GM23338 (cell line): ENCODE measurements around the gene SH3GL2.

ENCODE experiments used
- CREB1 ChIP-seq: fragments of 250-450 bp; sonication (Bioruptor Pico); IDR thresholded peaks from 2 replicates; pipeline ENCODE4 v1.5.0; 2020; ENCODE audit warnings: low read depth, mild to moderate bottlenecking, moderate library complexity
- CTCF ChIP-seq, 2 experiments: fragments of 200-600 bp in 1 of 2; sonication (generic) in 1 of 2; conservative IDR thresholded peaks; 2 replicates each; pipeline versions ENCODE4 v1.5.1 to v1.6.1; 2016 to 2017; ENCODE audit warnings: antibody characterized with exemption in 2 of 2, low read depth in 2 of 2, mild to moderate bottlenecking in 2 of 2, moderate library complexity in 1 of 2
- ETS1 ChIP-seq: IDR thresholded peaks from 2 replicates; pipeline ENCODE4 v1.6.1; 2016; ENCODE audit warnings: antibody characterized with exemption
- EZH2 ChIP-seq: fragments of 200-600 bp; sonication (generic); IDR thresholded peaks from one replicate; pipeline ENCODE4 v1.8.0; 2017; ENCODE audit warnings: antibody characterized with exemption, mild to moderate bottlenecking, low read depth; ENCODE audit not compliant: unreplicated experiment
- EZH2phosphoT487 ChIP-seq: fragments of 200-600 bp; sonication (generic); IDR thresholded peaks from one replicate; pipeline ENCODE4 v1.8.1; 2018; ENCODE audit warnings: antibody characterized with exemption; ENCODE audit not compliant: unreplicated experiment
- JUNB ChIP-seq: IDR thresholded peaks from one replicate; pipeline ENCODE4 v1.6.1; 2016; ENCODE audit warnings: antibody characterized with exemption; ENCODE audit not compliant: unreplicated experiment
- NANOG ChIP-seq: IDR thresholded peaks from 2 replicates; pipeline ENCODE4 v1.6.1; 2016; ENCODE audit warnings: antibody characterized with exemption, borderline replicate concordance
- POLR2AphosphoS5 ChIP-seq: IDR thresholded peaks from 2 replicates; pipeline ENCODE4 v1.6.1; 2016; ENCODE audit warnings: antibody characterized with exemption, low read depth
- REST ChIP-seq: IDR thresholded peaks from one replicate; pipeline ENCODE4 v1.6.1; 2018; ENCODE audit warnings: antibody characterized with exemption; ENCODE audit not compliant: unreplicated experiment
- ZNF114 ChIP-seq: fragments of 250-450 bp; sonication (Bioruptor Pico); IDR thresholded peaks from 2 replicates; pipeline ENCODE4 v1.5.0; 2020; ENCODE audit warnings: mild to moderate bottlenecking, moderate library complexity
- ZNF331 ChIP-seq: fragments of 250-450 bp; sonication (Bioruptor Pico); IDR thresholded peaks from 2 replicates; pipeline ENCODE4 v1.5.0; 2020; ENCODE audit warnings: low read depth, mild to moderate bottlenecking, moderate library complexity
- TF ChIP-seq, protein P1 (sequence below): fragments of 250-450 bp; sonication (Bioruptor Pico); IDR thresholded peaks from 2 replicates; pipeline ENCODE4 v1.5.0; 2020; ENCODE audit warnings: mild to moderate bottlenecking, moderate library complexity

- TF ChIP-seq CTCF (conservative IDR thresholded peaks at IDR 0.05; ENCODE audit: low read depth in 2 of 2) (no peak), EZH2 (no peak), EZH2phosphoT487 (no peak), REST (no peak), ZNF114 (CRISPR knock-in tag) (no peak), POLR2AphosphoS5 (no peak), ETS1 (no peak), JUNB (no peak), CREB1 (CRISPR knock-in tag) (no peak), ZNF331 (CRISPR knock-in tag) (no peak), NANOG (no peak)
- TF ChIP-seq, protein P1, sequence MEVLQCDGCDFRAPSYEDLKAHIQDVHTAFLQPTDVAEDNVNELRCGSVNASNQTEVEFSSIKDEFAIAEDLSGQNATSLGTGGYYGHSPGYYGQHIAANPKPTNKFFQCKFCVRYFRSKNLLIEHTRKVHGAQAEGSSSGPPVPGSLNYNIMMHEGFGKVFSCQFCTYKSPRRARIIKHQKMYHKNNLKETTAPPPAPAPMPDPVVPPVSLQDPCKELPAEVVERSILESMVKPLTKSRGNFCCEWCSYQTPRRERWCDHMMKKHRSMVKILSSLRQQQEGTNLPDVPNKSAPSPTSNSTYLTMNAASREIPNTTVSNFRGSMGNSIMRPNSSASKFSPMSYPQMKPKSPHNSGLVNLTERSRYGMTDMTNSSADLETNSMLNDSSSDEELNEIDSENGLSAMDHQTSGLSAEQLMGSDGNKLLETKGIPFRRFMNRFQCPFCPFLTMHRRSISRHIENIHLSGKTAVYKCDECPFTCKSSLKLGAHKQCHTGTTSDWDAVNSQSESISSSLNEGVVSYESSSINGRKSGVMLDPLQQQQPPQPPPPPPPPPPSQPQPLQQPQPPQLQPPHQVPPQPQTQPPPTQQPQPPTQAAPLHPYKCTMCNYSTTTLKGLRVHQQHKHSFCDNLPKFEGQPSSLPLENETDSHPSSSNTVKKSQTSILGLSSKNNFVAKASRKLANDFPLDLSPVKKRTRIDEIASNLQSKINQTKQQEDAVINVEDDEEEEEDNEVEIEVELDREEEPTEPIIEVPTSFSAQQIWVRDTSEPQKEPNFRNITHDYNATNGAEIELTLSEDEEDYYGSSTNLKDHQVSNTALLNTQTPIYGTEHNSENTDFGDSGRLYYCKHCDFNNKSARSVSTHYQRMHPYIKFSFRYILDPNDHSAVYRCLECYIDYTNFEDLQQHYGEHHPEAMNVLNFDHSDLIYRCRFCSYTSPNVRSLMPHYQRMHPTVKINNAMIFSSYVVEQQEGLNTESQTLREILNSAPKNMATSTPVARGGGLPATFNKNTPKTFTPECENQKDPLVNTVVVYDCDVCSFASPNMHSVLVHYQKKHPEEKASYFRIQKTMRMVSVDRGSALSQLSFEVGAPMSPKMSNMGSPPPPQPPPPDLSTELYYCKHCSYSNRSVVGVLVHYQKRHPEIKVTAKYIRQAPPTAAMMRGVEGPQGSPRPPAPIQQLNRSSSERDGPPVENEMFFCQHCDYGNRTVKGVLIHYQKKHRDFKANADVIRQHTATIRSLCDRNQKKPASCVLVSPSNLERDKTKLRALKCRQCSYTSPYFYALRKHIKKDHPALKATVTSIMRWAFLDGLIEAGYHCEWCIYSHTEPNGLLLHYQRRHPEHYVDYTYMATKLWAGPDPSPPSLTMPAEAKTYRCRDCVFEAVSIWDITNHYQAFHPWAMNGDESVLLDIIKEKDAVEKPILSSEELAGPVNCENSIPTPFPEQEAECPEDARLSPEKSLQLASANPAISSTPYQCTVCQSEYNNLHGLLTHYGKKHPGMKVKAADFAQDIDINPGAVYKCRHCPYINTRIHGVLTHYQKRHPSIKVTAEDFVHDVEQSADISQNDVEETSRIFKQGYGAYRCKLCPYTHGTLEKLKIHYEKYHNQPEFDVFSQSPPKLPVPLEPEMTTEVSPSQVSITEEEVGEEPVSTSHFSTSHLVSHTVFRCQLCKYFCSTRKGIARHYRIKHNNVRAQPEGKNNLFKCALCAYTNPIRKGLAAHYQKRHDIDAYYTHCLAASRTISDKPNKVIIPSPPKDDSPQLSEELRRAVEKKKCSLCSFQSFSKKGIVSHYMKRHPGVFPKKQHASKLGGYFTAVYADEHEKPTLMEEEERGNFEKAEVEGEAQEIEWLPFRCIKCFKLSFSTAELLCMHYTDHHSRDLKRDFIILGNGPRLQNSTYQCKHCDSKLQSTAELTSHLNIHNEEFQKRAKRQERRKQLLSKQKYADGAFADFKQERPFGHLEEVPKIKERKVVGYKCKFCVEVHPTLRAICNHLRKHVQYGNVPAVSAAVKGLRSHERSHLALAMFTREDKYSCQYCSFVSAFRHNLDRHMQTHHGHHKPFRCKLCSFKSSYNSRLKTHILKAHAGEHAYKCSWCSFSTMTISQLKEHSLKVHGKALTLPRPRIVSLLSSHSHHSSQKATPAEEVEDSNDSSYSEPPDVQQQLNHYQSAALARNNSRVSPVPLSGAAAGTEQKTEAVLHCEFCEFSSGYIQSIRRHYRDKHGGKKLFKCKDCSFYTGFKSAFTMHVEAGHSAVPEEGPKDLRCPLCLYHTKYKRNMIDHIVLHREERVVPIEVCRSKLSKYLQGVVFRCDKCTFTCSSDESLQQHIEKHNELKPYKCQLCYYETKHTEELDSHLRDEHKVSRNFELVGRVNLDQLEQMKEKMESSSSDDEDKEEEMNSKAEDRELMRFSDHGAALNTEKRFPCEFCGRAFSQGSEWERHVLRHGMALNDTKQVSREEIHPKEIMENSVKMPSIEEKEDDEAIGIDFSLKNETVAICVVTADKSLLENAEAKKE (CRISPR knock-in tag) = no peak
These were observed 45.7 kb downstream of the SH3GL2 start for GRCh38 chr9:17624571-17624970.
